ENCODE results near the gene NRCAM.

The NRCAM gene

GRCh38 chr7:108322046-108322445 is 134.2 kb downstream of the NRCAM start:
- no peak for TF ChIP-seq SP1 (IDR thresholded peaks at IDR 0.05)
- TF ChIP-seq BHLHE40 (IDR thresholded peaks at IDR 0.05; ENCODE audit: borderline replicate concordance), result no peak
- TF ChIP-seq ELF4 (IDR thresholded peaks at IDR 0.05), result no peak
- no peak for DNase-seq (ENCODE audit: extremely low spot score)
- CTCF ChIA-PET, result no interaction called here
- POLR2A ChIA-PET, result no interaction called here

DNA sequence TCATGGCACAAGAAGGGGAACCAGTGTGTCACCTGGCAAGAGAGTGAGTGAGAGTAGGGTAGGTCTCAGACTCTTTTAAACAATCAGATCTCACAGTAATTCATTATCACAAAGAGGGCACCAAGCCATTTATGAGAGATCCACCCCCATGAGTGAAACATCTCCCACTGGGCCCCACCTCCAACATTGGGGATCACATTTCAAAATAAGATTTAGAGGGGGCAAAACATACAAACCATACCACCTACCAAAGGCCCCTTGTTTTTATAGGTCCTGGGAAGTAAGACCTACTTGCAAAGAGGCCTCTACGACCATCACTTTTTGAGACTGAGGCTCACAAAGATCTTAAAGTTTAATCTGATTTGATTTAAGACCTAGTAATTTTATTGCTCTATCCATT is 134.9 kb downstream of the NRCAM start:
- ChIA-PET POLR2A (no interaction called here), CTCF (no interaction called here)
- TF ChIP-seq ZNF384 (IDR thresholded peaks at IDR 0.05), result no peak
- no peak for TF ChIP-seq NFRKB (IDR thresholded peaks at IDR 0.05)
- no peak for DNase-seq (ENCODE audit: extremely low spot score)

GRCh38 chr7:108316708-108317107 is 139.5 kb downstream of the NRCAM start:
- POLR2A ChIA-PET, result no interaction called here
- CTCF ChIA-PET, result interaction anchor here (0.7 kb wide), 1 partner anchor 171 kb away, joined by 3 read pairs; no protein-coding TSS in a partner anchor
- no peak for DNase-seq (ENCODE audit: extremely low spot score)
- TF ChIP-seq, protein P1, sequence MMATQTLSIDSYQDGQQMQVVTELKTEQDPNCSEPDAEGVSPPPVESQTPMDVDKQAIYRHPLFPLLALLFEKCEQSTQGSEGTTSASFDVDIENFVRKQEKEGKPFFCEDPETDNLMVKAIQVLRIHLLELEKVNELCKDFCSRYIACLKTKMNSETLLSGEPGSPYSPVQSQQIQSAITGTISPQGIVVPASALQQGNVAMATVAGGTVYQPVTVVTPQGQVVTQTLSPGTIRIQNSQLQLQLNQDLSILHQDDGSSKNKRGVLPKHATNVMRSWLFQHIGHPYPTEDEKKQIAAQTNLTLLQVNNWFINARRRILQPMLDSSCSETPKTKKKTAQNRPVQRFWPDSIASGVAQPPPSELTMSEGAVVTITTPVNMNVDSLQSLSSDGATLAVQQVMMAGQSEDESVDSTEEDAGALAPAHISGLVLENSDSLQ (IDR thresholded peaks at IDR 0.05), result no peak
- no peak for TF ChIP-seq FOXK2 (IDR thresholded peaks at IDR 0.05)
- TF ChIP-seq L3MBTL2 (conservative IDR thresholded peaks at IDR 0.05), result no peak
- TF ChIP-seq SUZ12 (IDR thresholded peaks at IDR 0.05), result no peak
- TF ChIP-seq ARNT (IDR thresholded peaks at IDR 0.05), result no peak
- no peak for TF ChIP-seq BHLHE40 (IDR thresholded peaks at IDR 0.05; ENCODE audit: borderline replicate concordance)
- no peak for TF ChIP-seq SP1 (IDR thresholded peaks at IDR 0.05)
- TF ChIP-seq HDGF (IDR thresholded peaks at IDR 0.05; ENCODE audit: borderline replicate concordance), result no peak
- no peak for TF ChIP-seq ELF4 (IDR thresholded peaks at IDR 0.05)
- TF ChIP-seq ZNF384 (IDR thresholded peaks at IDR 0.05), result no peak
- no peak for TF ChIP-seq LEF1 (IDR thresholded peaks at IDR 0.05; ENCODE audit: borderline replicate concordance)
- TF ChIP-seq FOXM1 (IDR thresholded peaks at IDR 0.05; ENCODE audit: borderline replicate concordance), result no peak
- no peak for TF ChIP-seq FOXA1 (IDR thresholded peaks at IDR 0.05)

DNA sequence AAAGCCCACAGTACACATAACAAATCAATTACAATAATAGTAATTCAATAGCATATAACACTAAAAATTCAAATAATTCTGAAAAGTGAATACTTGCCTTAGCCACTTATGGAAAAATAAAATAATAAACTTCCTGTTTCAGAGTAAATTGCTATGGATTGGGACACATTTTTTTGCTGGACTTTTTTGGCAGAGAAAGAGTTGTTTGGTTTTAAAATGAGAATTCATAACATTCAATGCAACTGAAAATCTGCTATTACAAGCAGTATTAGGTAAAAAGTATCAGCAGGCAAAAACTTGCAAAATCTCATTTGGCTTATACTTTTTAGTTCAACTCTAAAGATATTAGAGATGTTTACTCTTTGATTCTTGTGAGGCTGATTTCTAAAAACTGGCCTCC is 141.7 kb downstream of the NRCAM start:
- TF ChIP-seq BHLHE40 (IDR thresholded peaks at IDR 0.05; ENCODE audit: borderline replicate concordance) (no peak), NFRKB (IDR thresholded peaks at IDR 0.05) (no peak), TARDBP (IDR thresholded peaks at IDR 0.05) (no peak), FOXK2 (IDR thresholded peaks at IDR 0.05) (no peak), SUZ12 (IDR thresholded peaks at IDR 0.05) (no peak), HDGF (IDR thresholded peaks at IDR 0.05; ENCODE audit: borderline replicate concordance) (no peak), CTBP1 (IDR thresholded peaks at IDR 0.05; ENCODE audit: borderline replicate concordance) (no peak), FOXM1 (IDR thresholded peaks at IDR 0.05; ENCODE audit: borderline replicate concordance) (no peak), FOXA1 (IDR thresholded peaks at IDR 0.05) (no peak), ELF4 (IDR thresholded peaks at IDR 0.05) (no peak), SP1 (IDR thresholded peaks at IDR 0.05) (no peak)
- TF ChIP-seq, protein P1 (IDR thresholded peaks at IDR 0.05), result no peak
- ChIA-PET CTCF (no interaction called here), POLR2A (no interaction called here)
- DNase-seq (ENCODE audit: extremely low spot score), result no peak

DNA sequence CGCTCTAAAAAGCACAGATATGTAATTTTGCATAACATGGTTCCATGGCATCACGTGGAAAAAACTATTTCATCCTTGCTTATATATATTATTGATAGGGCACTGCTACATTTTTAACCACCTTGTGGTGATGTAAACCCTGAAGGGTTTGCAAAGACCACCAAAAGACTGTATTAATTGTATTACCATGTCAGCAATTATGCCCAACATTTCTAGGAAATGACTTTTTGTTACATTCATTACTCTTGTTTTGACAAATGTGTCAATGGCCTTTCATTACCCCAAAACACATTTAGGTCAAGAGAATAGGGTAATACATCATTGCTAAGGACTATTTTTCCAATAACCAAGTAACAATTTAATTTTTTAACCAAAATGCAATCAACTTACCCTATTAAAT is 142.2 kb downstream of the NRCAM start:
- POLR2A ChIA-PET, result no interaction called here
- CTCF ChIA-PET, result no interaction called here
- TF ChIP-seq LEF1 (IDR thresholded peaks at IDR 0.05; ENCODE audit: borderline replicate concordance) (no peak), NFRKB (IDR thresholded peaks at IDR 0.05) (no peak), FOXK2 (IDR thresholded peaks at IDR 0.05) (no peak), HDGF (IDR thresholded peaks at IDR 0.05; ENCODE audit: borderline replicate concordance) (no peak), FOXA1 (IDR thresholded peaks at IDR 0.05) (no peak), FOXM1 (IDR thresholded peaks at IDR 0.05; ENCODE audit: borderline replicate concordance) (no peak), BHLHE40 (IDR thresholded peaks at IDR 0.05; ENCODE audit: borderline replicate concordance) (no peak), L3MBTL2 (conservative IDR thresholded peaks at IDR 0.05) (no peak), TARDBP (IDR thresholded peaks at IDR 0.05) (no peak), ELF4 (IDR thresholded peaks at IDR 0.05) (no peak), ARNT (IDR thresholded peaks at IDR 0.05) (no peak), SP1 (IDR thresholded peaks at IDR 0.05) (no peak), SUZ12 (IDR thresholded peaks at IDR 0.05) (no peak), CTBP1 (IDR thresholded peaks at IDR 0.05; ENCODE audit: borderline replicate concordance) (no peak), ZNF384 (IDR thresholded peaks at IDR 0.05) (no peak)
- TF ChIP-seq, protein P1 (IDR thresholded peaks at IDR 0.05), result no peak
- DNase-seq (ENCODE audit: extremely low spot score), result no peak

DNA sequence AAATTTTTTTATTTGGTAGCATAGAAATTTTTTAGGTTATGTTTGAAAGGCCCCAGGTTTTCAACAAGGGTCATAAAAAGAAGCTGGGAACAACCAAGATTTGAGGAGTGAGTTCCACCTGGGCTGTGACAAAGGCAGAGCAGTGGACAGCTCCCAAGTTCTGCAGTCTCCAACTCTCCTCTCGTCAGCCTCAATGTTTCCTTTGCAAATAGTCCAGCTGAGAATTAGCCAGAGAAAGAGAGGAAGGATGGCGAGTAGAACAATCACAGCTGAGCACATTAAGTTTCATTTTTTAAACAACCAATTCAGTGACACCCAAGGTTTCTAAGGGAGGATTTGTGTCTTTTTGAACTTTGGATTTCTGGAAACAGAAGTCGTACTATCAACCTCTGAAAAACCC is 143.2 kb downstream of the NRCAM start:
- ChIA-PET POLR2A (no interaction called here), CTCF (no interaction called here)
- TF ChIP-seq HDGF (IDR thresholded peaks at IDR 0.05; ENCODE audit: borderline replicate concordance) (no peak), SUZ12 (IDR thresholded peaks at IDR 0.05) (no peak), FOXK2 (IDR thresholded peaks at IDR 0.05) (no peak), SP1 (IDR thresholded peaks at IDR 0.05) (no peak), BHLHE40 (IDR thresholded peaks at IDR 0.05; ENCODE audit: borderline replicate concordance) (no peak), TARDBP (IDR thresholded peaks at IDR 0.05) (no peak), ARNT (IDR thresholded peaks at IDR 0.05) (no peak), LEF1 (IDR thresholded peaks at IDR 0.05; ENCODE audit: borderline replicate concordance) (no peak), NFRKB (IDR thresholded peaks at IDR 0.05) (no peak), L3MBTL2 (conservative IDR thresholded peaks at IDR 0.05) (no peak), FOXA1 (IDR thresholded peaks at IDR 0.05) (no peak), CTBP1 (IDR thresholded peaks at IDR 0.05; ENCODE audit: borderline replicate concordance) (no peak), ELF4 (IDR thresholded peaks at IDR 0.05) (no peak)
- TF ChIP-seq, protein P1 (IDR thresholded peaks at IDR 0.05), result no peak
- DNase-seq (ENCODE audit: extremely low spot score), result no peak
